ENCODE measurements around the gene OR1K1. TPM values are rescaled to one million over a fixed set of nuclear protein-coding genes. Genes with fewer than 3 reads are reported as not detected.
A peak's percentile ranks its signal among the peaks of the same experiment; 100 is the strongest.

OR1K1 gene
- total RNA-seq, 3 donors from 2014 or later = not detected

- Histone ChIP-seq H3K9me3 (no peaks in the 10 kb centered on the region), H3K36me3 (no peaks in the 10 kb centered on the region), H3K27ac (peak overlapping the region; percentile 22 to 63), H3K4me1 (no peaks in the 10 kb centered on the region), H3K4me3 (no peak overlapping the region), H3K27me3 (no peaks in the 10 kb centered on the region)
- TF ChIP-seq POLR2AphosphoS5 (IDR thresholded peaks at IDR 0.05) (no peak), POLR2A (IDR thresholded peaks at IDR 0.05) (no peak), CTCF (IDR thresholded peaks at IDR 0.05) (no peak)
- intact Hi-C loops (cut with DNase I; ENCODE audit: low total_unique reads) = no loop called here
- DNase-seq (ENCODE audit: low spot score in 2 of 2) = no peak
Observed at GRCh38 chr9:122819326-122819725, 19.4 kb downstream of the OR1K1 start.

GRCh38 chr9:122819791-122820489 is 20.0 kb downstream of the OR1K1 start:
- no peaks in the 10 kb centered on the region for H3K4me1 ChIP-seq
- TF ChIP-seq POLR2A (IDR thresholded peaks at IDR 0.05) = no peak
- no peak for TF ChIP-seq POLR2AphosphoS5 (IDR thresholded peaks at IDR 0.05)
- no peak for TF ChIP-seq CTCF (IDR thresholded peaks at IDR 0.05)
- no peaks in the 10 kb centered on the region for H3K36me3 ChIP-seq
- peak overlapping the region; percentile 13 to 63 for H3K27ac ChIP-seq
- no peak overlapping the region for H3K4me3 ChIP-seq
- intact Hi-C loops (cut with DNase I; ENCODE audit: low total_unique reads) = no loop called here
- DNase-seq (ENCODE audit: low spot score in 2 of 2) = no peak
- no peaks in the 10 kb centered on the region for H3K27me3 ChIP-seq
- no peaks in the 10 kb centered on the region for H3K9me3 ChIP-seq

- Histone ChIP-seq H3K36me3 (no peaks in the 10 kb centered on the region), H3K4me3 (no peak overlapping the region), H3K4me1 (no peaks in the 10 kb centered on the region), H3K27ac (peak overlapping the region; percentile 13 to 56), H3K9me3 (no peaks in the 10 kb centered on the region), H3K27me3 (no peaks in the 10 kb centered on the region)
- no peak for TF ChIP-seq POLR2AphosphoS5 (IDR thresholded peaks at IDR 0.05)
- TF ChIP-seq POLR2A (IDR thresholded peaks at IDR 0.05) = no peak
- TF ChIP-seq CTCF (IDR thresholded peaks at IDR 0.05) = no peak
- no peak for DNase-seq (ENCODE audit: low spot score in 2 of 2)
- intact Hi-C loops (cut with DNase I; ENCODE audit: low total_unique reads) = no loop called here
Observed at GRCh38 chr9:122820490-122820845, 20.5 kb downstream of the OR1K1 start.

- intact Hi-C loops (cut with DNase I; ENCODE audit: low total_unique reads) = no loop called here
- Histone ChIP-seq H3K27ac (peak overlapping the region in 1 of 2 donors; percentile 66), H3K27me3 (no peaks in the 10 kb centered on the region), H3K4me3 (no peak overlapping the region), H3K36me3 (no peaks in the 10 kb centered on the region), H3K4me1 (no peaks in the 10 kb centered on the region), H3K9me3 (no peaks in the 10 kb centered on the region)
- DNase-seq (ENCODE audit: low spot score in 2 of 2) = no peak
- TF ChIP-seq CTCF (IDR thresholded peaks at IDR 0.05) (no peak), POLR2AphosphoS5 (IDR thresholded peaks at IDR 0.05) (peak in 2 of 3 donors; percentile 33 to 47), POLR2A (IDR thresholded peaks at IDR 0.05) (no peak)
Observed at GRCh38 chr9:122821278-122821943, 21.5 kb downstream of the OR1K1 start.

- no peak for DNase-seq (ENCODE audit: low spot score in 2 of 2)
- Histone ChIP-seq H3K4me3 (no peak overlapping the region), H3K27ac (peak overlapping the region in 1 of 2 donors; percentile 66), H3K27me3 (no peaks in the 10 kb centered on the region), H3K9me3 (no peaks in the 10 kb centered on the region), H3K36me3 (no peaks in the 10 kb centered on the region), H3K4me1 (peaks cover 0 to 6% of the 10 kb centered on the region in 2 donors)
- no peak for TF ChIP-seq CTCF (IDR thresholded peaks at IDR 0.05)
- TF ChIP-seq POLR2AphosphoS5 (IDR thresholded peaks at IDR 0.05) = no peak
- no peak for TF ChIP-seq POLR2A (IDR thresholded peaks at IDR 0.05)
- intact Hi-C loops (cut with DNase I; ENCODE audit: low total_unique reads) = no loop called here
Observed at GRCh38 chr9:122822056-122822455, 22.1 kb downstream of the OR1K1 start.

All from breast epithelium (tissue), 4 donors.